Measurements from ENCODE around the gene GLMP. TPM values are rescaled to one million over a fixed set of nuclear protein-coding genes. Genes with fewer than 3 reads are reported as not detected.

Gene GLMP
- polyA plus RNA-seq, 1 donor from 2014 or later: 11.5 TPM

DNA sequence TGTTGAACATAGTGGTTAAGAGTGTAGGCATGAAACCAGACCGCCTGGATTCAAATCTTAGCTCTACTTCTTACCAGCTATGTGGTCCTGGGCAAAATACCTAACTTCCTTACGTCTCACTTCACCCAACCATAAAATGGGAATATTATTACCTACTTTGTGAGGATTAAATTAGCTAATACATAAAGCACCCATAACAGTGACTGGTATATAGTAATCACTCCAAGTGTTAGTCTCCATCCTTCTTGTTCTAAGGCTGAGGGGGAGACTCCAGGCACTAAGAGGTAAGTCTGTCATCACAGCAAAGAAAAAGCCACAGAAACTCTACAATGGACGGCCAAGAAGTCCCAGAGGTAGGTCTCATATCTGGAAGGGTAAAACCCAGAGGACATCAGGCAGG is 15.6 kb downstream of the GLMP start:
- H3K4me1 Mint-ChIP-seq: peaks cover 24 to 34% (median 32%) of the 10 kb centered on the region in 3 donors
- peak overlapping the region in 2 of 4 donors; percentile 34 to 98 for H3K4me3 Mint-ChIP-seq
- H3K27ac Mint-ChIP-seq: peak overlapping the region; percentile 22 to 95 (median 47)
- peaks cover 0 to 2% (median 0%) of the 10 kb centered on the region in 3 donors for H3K9me3 Mint-ChIP-seq
- peaks cover 2% of the 10 kb centered on the region for H3K36me3 Mint-ChIP-seq
- no peaks in the 10 kb centered on the region for H3K27me3 Mint-ChIP-seq

DNA sequence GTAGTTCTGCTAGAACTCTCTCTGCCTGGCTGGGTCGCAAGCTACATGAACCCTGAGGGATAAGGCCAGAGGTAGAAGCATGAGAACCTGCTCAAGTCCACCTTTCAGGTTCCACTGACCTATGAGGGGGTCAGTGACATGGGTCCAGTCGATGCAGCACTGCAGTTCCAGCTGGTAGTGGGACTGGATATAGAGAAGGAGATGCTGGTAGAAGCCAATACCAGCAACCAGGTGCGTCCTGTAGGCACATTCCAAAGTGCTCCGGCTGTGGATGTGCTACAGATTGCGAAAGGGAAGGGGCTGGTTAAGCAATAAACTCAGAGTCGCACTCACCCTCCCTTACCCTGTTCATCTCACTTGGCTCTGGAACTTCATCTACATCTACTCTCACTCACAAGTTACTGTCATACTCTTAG is 18.5 kb downstream of the GLMP start:
- Mint-ChIP-seq H3K36me3 (peaks cover 6% of the 10 kb centered on the region), H3K4me1 (peaks cover 12 to 21% (median 18%) of the 10 kb centered on the region in 3 donors), H3K27me3 (no peaks in the 10 kb centered on the region), H3K4me3 (no peak overlapping the region), H3K9me3 (no peaks in the 10 kb centered on the region), H3K27ac (peak overlapping the region in 1 of 3 donors; percentile 82)

DNA sequence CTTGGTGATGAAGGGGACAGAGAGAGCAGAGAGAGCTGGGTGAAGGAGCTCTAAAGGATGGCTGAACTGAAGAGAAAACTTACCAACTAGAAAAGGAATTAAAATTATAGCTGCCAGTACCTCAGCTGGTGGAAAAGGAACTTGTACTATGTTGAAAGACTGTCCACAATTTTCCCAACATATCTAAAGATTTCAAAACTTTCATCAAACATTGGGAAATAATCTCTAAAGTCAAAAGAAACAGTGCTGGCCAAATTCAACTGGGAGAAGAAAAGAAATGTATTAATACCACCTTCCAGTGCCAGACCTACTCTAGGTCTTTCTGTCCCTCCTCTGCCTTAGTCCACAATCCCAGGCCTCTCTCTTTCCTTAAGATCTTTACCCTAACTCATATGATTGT is 18.9 kb downstream of the GLMP start:
- H3K9me3 Mint-ChIP-seq: no peaks in the 10 kb centered on the region
- peaks cover 6% of the 10 kb centered on the region for H3K36me3 Mint-ChIP-seq
- no peak overlapping the region for H3K4me3 Mint-ChIP-seq

DNA sequence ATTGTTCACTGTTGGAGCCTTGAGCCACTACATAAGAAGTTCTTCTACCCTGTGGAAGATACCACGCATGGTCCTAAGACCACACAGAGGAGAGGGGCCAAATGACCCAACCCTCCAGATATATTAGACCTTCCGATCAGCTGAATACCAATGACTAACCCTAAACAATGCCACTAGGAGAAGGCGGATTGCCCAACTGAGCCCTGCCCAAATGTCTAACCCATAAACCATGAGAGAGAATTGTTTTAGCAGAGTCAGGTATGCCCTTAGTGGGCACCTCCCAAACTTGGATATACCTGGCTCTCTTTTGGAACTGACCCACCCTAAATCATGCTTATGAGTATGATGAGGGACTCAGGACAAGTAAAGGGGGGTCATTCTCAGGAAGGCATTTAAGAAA is 25.2 kb downstream of the GLMP start:
- H3K27ac Mint-ChIP-seq: no peak overlapping the region
- H3K9me3 Mint-ChIP-seq: no peaks in the 10 kb centered on the region
- H3K4me3 Mint-ChIP-seq: no peak overlapping the region
- H3K36me3 Mint-ChIP-seq: peaks cover 8% of the 10 kb centered on the region
- H3K27me3 Mint-ChIP-seq: no peaks in the 10 kb centered on the region
- H3K4me1 Mint-ChIP-seq: no peaks in the 10 kb centered on the region

More for the DNA sequence above, 18.9 kb downstream of the GLMP start:
- no peaks in the 10 kb centered on the region for H3K27me3 Mint-ChIP-seq
- H3K27ac Mint-ChIP-seq: no peak overlapping the region
- peaks cover 11 to 18% (median 15%) of the 10 kb centered on the region in 3 donors for H3K4me1 Mint-ChIP-seq

DNA sequence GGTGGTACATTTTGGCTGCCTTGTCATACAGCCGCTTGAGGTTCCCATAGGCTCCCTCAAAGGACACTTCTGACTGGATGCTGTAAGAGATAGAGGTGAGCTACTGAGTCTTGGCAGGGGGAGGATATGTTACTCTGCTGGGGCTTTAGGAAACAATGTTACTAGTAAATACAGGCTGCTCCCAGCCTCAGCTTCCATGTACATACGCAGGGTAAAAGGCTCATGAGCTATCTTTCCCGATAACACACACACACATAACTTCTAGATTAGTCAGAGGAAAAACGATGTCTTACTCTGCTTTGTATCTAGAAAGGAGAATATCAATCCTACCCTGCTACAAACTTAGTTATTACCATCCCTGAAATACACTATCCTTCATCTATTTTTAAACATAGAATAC is 27.1 kb downstream of the GLMP start:
- no peak overlapping the region for H3K4me3 Mint-ChIP-seq
- no peaks in the 10 kb centered on the region for H3K27me3 Mint-ChIP-seq
- no peaks in the 10 kb centered on the region for H3K9me3 Mint-ChIP-seq
- H3K27ac Mint-ChIP-seq: no peak overlapping the region
- no peaks in the 10 kb centered on the region for H3K4me1 Mint-ChIP-seq
- peaks cover 10% of the 10 kb centered on the region for H3K36me3 Mint-ChIP-seq

DNA sequence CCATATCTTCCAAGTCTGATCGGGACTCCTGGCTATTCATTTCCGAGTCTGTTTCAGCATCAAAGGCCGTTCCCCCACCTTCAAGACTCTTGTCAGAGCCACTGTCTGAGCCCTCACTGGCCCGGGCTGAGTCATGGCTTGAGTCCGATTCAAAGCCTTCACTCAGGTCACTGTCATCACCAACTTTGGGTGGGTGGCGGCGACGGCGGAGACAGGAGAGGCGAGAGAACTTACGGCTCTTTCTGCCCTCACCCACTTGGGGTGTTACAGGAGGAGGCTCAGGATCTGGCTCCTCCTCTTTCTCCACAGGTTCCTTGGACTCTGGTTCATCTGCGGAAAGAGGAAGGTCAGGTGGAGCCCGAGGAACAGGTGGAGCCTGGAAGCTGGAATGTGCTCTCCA is 29.4 kb downstream of the GLMP start:
- no peak overlapping the region for H3K27ac Mint-ChIP-seq
- no peaks in the 10 kb centered on the region for H3K4me1 Mint-ChIP-seq

DNA sequence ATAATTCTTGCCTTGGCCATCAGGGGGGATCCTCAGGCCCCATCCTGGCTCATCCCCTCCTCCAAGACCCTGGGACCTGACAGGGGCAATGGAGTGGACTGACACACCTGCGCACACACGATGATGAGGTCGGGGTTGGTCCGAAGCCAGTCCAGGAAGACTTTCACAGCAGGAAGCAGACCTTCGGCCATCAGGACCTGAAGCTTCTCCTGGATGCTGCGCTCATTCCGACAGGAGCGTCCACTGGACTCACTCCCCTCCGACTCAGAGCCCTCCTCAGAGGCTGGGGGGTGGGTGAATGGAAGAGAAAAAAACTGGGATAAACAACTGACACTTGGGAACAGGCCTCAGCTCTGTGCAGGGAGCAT is 32.2 kb downstream of the GLMP start:
- H3K4me3 Mint-ChIP-seq: no peak overlapping the region
- no peaks in the 10 kb centered on the region for H3K27me3 Mint-ChIP-seq
- H3K36me3 Mint-ChIP-seq: peaks cover 8% of the 10 kb centered on the region
- peaks cover 0 to 1% (median 0%) of the 10 kb centered on the region in 3 donors for H3K9me3 Mint-ChIP-seq
- no peaks in the 10 kb centered on the region for H3K4me1 Mint-ChIP-seq
- no peak overlapping the region for H3K27ac Mint-ChIP-seq

More for the DNA sequence above, 29.4 kb downstream of the GLMP start:
- no peaks in the 10 kb centered on the region for H3K9me3 Mint-ChIP-seq
- no peak overlapping the region for H3K4me3 Mint-ChIP-seq
- no peaks in the 10 kb centered on the region for H3K27me3 Mint-ChIP-seq
- peaks cover 7% of the 10 kb centered on the region for H3K36me3 Mint-ChIP-seq

DNA sequence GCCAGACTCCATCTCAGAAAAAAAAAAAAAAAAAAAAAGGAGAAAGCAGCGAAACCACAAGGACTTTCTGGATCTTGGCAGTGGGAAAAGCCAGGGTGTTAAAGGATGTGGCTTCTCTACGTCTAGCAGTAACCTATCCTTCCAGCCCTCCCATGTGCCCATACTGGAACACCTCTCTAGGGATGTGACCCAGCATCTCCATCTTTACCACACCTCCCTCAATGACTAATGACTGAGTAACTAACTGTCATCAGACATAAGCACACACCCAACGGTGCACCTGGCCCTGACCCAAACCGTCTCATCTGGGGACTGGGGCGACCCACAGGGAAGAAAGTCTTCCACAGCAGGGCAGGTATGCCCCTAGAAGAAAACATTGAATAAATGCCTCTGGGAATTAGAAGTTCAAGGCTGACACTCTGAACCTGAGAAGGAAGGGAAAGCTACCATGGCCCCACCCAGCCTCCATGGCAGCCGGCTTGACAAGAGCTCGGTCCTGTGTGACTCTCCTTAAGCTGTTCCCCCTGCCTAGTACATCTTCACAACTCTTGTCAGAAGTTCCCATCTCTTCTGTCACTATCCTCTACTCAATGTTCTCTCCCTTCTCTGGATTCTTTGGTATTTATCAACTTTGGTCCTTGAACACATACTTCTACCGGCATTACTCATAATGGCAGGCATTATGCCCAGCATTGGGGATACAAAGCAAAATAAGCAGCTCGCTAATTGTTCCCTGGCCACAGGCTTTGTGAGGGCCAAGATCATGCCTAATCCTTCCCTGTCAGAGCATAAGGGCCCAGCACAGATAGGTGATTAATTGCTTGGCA is 32.8 kb downstream of the GLMP start:
- Mint-ChIP-seq H3K27me3 (no peaks in the 10 kb centered on the region), H3K4me3 (no peak overlapping the region), H3K9me3 (peaks cover 0 to 1% (median 0%) of the 10 kb centered on the region in 3 donors), H3K4me1 (no peaks in the 10 kb centered on the region), H3K27ac (peak overlapping the region in 1 of 3 donors; percentile 82), H3K36me3 (peaks cover 8% of the 10 kb centered on the region)

DNA sequence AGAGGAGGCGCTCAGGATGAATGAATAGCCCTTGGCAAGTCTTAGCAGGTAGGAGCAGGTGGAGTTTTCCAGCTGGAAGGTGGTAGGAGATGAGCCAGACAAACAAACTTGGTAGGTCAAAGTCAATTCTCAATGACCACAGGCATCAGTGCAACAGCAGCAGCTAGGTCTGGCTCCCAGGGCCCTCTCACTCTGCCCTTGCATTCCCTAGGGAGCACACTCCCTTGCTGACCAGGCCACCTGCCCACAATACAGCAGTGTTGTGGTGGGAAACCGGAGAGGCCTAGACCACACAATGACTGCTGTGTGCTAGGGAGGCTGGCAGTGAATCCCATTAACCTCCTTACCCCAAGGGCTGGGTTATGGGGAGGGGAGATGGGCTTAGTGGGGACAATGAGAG is 34.6 kb downstream of the GLMP start:
- peaks cover 0 to 1% (median 0%) of the 10 kb centered on the region in 3 donors for H3K9me3 Mint-ChIP-seq
- H3K36me3 Mint-ChIP-seq: peaks cover 9% of the 10 kb centered on the region
- H3K4me3 Mint-ChIP-seq: no peak overlapping the region
- no peaks in the 10 kb centered on the region for H3K4me1 Mint-ChIP-seq
- no peaks in the 10 kb centered on the region for H3K27me3 Mint-ChIP-seq
- H3K27ac Mint-ChIP-seq: peak overlapping the region in 1 of 3 donors; percentile 97

DNA sequence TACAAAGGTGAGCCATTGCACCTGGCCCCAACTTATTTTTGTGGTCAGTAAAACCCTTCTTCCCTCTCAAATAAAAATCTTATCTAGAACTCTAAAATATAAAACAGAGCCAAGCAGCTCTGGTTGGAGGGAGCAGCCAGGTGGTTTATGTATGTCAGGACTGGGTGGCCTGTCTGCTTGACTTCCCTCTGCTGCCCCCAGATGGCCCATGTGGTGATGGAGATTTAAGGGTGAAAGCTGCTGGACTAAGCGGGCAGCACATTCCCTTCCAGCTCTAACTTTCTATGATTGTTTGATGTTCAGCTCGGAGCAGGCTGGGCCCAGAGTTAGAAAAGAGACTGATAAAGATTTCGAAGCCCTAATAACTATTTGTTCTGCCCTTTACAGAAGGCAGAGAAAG is 35.7 kb downstream of the GLMP start:
- H3K4me3 Mint-ChIP-seq: no peak overlapping the region
- H3K36me3 Mint-ChIP-seq: peaks cover 6% of the 10 kb centered on the region
- H3K27ac Mint-ChIP-seq: peak overlapping the region in 1 of 3 donors; percentile 97
- no peaks in the 10 kb centered on the region for H3K4me1 Mint-ChIP-seq
- H3K27me3 Mint-ChIP-seq: no peaks in the 10 kb centered on the region
- peaks cover 0 to 1% (median 0%) of the 10 kb centered on the region in 3 donors for H3K9me3 Mint-ChIP-seq

DNA sequence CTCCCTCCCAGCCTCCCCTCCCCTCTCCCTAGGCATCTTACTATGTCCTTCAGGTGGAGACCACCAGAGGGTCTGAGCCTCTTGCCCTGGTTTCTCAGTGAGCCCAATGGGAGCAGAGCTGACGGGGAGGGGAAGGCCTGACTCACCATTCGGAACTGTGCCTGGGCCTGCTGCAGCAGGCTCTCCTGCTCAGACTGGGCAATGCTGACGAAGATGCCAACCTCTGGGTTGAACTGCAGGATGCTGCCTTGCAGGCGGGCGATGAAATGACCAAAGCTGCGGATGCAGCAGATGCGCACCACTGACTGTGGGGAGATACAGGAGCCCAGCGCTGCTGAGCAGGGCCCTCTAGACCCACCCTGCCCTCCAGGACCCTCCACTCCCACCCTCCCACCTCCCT is 36.6 kb downstream of the GLMP start:
- peaks cover 8% of the 10 kb centered on the region for H3K36me3 Mint-ChIP-seq
- no peaks in the 10 kb centered on the region for H3K27me3 Mint-ChIP-seq
- peak overlapping the region in 2 of 3 donors; percentile 43 to 53 for H3K27ac Mint-ChIP-seq
- no peak overlapping the region for H3K4me3 Mint-ChIP-seq
- peaks cover 0 to 1% (median 0%) of the 10 kb centered on the region in 3 donors for H3K9me3 Mint-ChIP-seq
- H3K4me1 Mint-ChIP-seq: no peaks in the 10 kb centered on the region

DNA sequence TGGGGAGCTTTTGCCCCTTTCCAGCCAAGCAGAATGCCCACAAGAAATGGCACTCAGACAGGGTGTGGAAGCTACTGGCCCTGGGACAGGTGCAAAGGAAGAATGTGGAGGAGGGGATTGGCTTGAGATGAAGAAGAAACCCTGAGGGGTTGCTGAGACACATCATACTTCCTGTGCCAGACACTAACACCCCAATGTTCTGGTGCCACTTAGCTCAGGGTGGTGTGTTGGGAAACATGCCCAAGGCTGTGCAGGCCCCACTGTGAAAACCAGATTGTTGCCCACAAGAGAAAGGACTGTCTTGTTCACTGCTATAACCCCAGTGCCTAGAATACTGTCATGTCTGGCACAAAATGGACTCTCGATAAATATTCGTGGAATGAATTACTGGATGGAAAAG is 37.8 kb downstream of the GLMP start:
- Mint-ChIP-seq H3K27ac (no peak overlapping the region), H3K27me3 (no peaks in the 10 kb centered on the region), H3K4me3 (no peak overlapping the region), H3K36me3 (peaks cover 5% of the 10 kb centered on the region), H3K4me1 (no peaks in the 10 kb centered on the region), H3K9me3 (peaks cover 0 to 1% (median 0%) of the 10 kb centered on the region in 3 donors)

DNA sequence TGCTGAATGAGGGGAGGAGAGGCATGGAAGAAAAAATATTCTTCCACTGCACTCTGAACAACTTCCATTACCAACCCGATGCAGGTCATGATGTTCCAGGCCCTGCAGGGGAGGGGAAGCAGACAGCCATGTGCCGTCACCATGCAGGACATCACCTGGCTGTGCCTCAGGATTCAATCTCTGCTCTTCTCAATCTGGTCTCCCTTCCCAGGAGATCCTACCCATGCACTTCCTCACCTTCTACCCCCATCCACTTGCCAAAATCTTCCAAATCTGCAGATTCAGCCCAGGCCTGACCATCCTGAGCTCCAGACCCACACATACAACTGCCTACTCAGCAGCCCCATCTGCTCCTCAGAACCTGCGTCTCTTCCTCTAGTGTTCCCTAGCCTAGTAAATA is 41.8 kb downstream of the GLMP start:
- no peaks in the 10 kb centered on the region for H3K9me3 Mint-ChIP-seq
- peak overlapping the region in 1 of 3 donors; percentile 91 for H3K27ac Mint-ChIP-seq
- no peak overlapping the region for H3K4me3 Mint-ChIP-seq
- no peaks in the 10 kb centered on the region for H3K27me3 Mint-ChIP-seq
- peaks cover 3% of the 10 kb centered on the region for H3K36me3 Mint-ChIP-seq
- H3K4me1 Mint-ChIP-seq: no peaks in the 10 kb centered on the region

DNA sequence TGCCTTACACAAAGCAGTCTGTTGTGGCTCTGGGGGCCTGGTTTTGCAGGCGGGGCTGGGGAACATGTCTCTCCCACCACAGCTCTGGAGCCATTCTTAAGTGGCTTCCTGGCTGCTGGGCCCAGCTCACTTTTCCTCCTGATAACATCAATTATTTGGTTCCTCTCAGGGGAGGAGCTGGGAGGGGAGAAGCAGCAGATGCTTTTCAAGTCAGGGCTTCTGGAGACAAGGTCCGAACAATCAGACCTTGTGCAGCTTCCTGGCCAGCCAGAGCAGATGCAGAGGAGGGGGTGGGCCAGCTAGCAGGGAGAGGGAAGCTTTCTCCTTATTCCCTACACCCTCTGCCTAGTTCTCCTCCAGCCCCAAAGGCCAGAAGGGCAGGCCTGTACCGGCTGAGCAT is 44.0 kb downstream of the GLMP start:
- no peak overlapping the region for H3K27ac Mint-ChIP-seq
- no peaks in the 10 kb centered on the region for H3K4me1 Mint-ChIP-seq
- no peak overlapping the region for H3K4me3 Mint-ChIP-seq
- H3K36me3 Mint-ChIP-seq: peaks cover 1% of the 10 kb centered on the region
- H3K27me3 Mint-ChIP-seq: no peaks in the 10 kb centered on the region
- no peaks in the 10 kb centered on the region for H3K9me3 Mint-ChIP-seq

DNA sequence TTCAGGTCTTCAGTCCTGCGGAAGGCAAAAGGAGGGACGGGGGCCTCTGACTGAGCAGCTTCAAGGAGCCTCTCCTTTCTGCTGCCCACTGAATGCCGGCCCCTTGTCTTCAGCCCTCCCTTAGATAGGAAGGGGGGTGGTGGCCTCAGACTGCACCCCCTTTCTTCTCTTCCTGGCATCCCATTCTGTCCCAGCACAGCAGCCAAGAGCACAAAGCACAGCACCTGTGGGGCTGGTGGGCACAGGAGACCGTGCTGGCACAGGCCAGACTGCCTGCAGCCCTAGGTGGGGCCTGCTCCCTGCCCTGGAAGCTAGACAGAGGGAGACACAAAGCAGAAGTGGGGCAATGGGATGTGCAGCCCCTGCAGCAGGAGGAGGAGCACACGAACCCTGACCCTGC is 45.9 kb downstream of the GLMP start:
- peak overlapping the region in 1 of 4 donors; percentile 50 for H3K4me3 Mint-ChIP-seq
- H3K9me3 Mint-ChIP-seq: no peaks in the 10 kb centered on the region
- peaks cover 1% of the 10 kb centered on the region for H3K36me3 Mint-ChIP-seq
- no peak overlapping the region for H3K27ac Mint-ChIP-seq
- H3K27me3 Mint-ChIP-seq: peaks cover 6% of the 10 kb centered on the region
- peaks cover 4 to 7% (median 6%) of the 10 kb centered on the region in 3 donors for H3K4me1 Mint-ChIP-seq

DNA sequence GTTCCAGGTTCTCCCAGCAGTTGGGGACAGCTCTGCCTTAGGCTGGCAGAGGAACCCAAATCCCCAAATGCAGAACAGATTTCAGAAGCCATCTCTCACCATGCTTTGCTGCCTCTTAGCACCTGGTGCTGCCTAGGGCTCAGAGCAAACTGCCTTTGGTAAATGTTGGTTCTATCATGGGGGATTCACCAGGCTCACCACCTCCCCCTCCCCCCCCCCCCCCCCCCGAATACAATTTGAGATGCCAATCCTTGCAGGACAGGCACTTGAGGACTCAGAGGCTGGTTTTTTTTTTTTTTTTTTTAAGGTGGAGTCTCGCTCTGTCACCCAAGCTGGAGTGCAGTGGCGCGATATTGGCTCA is 47.2 kb downstream of the GLMP start:
- H3K36me3 Mint-ChIP-seq: no peaks in the 10 kb centered on the region
- H3K4me1 Mint-ChIP-seq: peaks cover 6 to 7% (median 6%) of the 10 kb centered on the region in 3 donors
- H3K27ac Mint-ChIP-seq: no peak overlapping the region
- no peak overlapping the region for H3K4me3 Mint-ChIP-seq
- peaks cover 8% of the 10 kb centered on the region for H3K27me3 Mint-ChIP-seq
- no peaks in the 10 kb centered on the region for H3K9me3 Mint-ChIP-seq

Measured in IgD-negative memory B cell (primary cell).